SHP77 (cell line): Measurements from ENCODE around the gene XPO1.
"Not testable (repeated sequence)": the region's sequence is repeated elsewhere in the genome, so short reads cannot be mapped to it uniquely, and the experiment has no call there.

Experiments
- DNase-seq, 2 experiments: peaks; one replicate each; lab custom pipeline; 2025; lab: John Stamatoyannopoulos, UW

XPO1 gene, protein sequence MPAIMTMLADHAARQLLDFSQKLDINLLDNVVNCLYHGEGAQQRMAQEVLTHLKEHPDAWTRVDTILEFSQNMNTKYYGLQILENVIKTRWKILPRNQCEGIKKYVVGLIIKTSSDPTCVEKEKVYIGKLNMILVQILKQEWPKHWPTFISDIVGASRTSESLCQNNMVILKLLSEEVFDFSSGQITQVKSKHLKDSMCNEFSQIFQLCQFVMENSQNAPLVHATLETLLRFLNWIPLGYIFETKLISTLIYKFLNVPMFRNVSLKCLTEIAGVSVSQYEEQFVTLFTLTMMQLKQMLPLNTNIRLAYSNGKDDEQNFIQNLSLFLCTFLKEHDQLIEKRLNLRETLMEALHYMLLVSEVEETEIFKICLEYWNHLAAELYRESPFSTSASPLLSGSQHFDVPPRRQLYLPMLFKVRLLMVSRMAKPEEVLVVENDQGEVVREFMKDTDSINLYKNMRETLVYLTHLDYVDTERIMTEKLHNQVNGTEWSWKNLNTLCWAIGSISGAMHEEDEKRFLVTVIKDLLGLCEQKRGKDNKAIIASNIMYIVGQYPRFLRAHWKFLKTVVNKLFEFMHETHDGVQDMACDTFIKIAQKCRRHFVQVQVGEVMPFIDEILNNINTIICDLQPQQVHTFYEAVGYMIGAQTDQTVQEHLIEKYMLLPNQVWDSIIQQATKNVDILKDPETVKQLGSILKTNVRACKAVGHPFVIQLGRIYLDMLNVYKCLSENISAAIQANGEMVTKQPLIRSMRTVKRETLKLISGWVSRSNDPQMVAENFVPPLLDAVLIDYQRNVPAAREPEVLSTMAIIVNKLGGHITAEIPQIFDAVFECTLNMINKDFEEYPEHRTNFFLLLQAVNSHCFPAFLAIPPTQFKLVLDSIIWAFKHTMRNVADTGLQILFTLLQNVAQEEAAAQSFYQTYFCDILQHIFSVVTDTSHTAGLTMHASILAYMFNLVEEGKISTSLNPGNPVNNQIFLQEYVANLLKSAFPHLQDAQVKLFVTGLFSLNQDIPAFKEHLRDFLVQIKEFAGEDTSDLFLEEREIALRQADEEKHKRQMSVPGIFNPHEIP (N-terminal part only)

GRCh38 chr2:61538200-61538919 lies at the start of gene XPO1:
Gene XPO1 (minus strand): TSS chr2:61538356. CDS start chr2:61533897, 4,459 bp downstream.
- peak; percentile 100 for DNase-seq

GRCh38 chr2:61586928-61587327 lies 48.8 kb upstream of the XPO1 start:
- not testable (repeated sequence) for DNase-seq

DNA sequence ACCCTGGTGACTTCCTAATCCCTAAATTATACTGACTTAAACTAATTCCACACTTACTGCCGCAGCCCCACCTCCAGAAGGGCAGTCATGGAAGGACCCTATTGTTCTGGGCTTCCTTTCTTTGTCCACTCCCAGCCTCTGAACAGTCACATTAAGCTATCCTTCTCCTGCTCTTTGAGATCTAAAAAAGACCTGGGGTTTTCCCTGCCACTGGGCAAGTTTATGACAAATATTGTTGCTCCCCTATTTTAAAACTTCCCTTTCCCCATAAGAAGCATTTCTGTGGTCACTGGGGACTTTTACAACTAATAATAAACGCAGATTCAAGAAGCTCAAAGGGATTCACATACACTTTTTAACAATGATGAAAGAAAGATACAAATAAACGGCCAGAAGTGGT lies 47.2 kb upstream of the XPO1 start:
- DNase-seq: no peak

- not testable (repeated sequence) for DNase-seq
These were observed 46.2 kb upstream of the XPO1 start for GRCh38 chr2:61584368-61584767.

DNA sequence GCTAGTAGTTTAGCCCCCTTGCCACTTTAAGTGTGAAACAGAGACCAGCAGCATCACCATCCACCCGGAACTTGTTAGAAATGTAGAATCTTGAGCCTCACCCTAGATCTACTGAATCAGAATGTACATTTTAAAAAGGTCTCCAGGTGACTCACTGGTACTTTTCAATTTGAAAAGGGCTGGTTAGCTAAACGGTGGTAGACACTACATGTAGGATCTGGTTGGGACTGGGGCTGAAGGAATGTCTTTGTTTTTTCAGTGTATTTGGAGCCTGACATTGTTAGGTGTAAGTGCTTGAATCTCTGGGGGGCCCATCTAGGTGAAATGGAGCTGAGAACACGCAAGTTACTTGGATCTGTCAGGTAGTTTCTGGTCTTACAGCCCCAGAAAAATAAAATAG lies 44.0 kb upstream of the XPO1 start:
- DNase-seq: no peak

DNA sequence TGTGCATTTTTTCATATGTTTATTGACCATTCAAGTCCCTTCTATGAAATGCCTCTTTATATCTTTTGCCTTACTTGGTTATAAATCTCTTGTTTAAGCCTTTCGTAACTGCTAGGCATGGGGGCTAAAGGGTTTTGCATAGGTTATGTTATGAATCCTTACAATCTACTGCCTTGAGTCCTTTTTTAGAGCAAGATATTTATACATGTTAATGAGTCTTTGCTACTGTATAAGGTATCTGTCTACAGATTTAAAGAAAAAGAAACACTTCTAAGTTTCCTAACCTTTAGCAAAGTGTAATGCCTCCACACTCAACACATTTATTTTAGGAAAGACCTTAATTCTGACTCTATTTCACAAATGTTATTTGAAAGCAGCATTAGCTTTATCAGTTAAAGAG lies 43.6 kb upstream of the XPO1 start:
- DNase-seq: no peak

DNA sequence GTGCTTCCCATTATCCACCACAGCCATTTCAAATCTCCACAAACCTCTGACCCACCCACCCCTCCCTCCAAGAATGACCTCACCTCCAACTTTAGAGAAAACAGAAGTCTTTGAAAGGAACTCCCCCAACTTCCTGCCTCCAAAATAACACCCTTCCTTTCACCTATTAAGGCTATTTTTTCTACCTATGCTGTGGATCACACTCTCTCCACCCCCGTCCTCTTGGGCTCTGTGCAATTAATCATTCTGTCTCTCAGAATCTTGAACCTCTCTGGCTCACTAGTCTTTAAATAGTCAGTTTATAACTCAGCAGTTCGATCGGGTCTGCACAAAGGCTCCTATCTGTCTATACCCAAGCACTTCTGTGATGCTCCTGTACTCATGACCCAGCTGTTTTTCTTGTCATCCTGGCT lies 37.3 kb upstream of the XPO1 start:
- no peak for DNase-seq

- DNase-seq: no peak
These were observed 28.4 kb upstream of the XPO1 start for GRCh38 chr2:61566566-61566965.

DNA sequence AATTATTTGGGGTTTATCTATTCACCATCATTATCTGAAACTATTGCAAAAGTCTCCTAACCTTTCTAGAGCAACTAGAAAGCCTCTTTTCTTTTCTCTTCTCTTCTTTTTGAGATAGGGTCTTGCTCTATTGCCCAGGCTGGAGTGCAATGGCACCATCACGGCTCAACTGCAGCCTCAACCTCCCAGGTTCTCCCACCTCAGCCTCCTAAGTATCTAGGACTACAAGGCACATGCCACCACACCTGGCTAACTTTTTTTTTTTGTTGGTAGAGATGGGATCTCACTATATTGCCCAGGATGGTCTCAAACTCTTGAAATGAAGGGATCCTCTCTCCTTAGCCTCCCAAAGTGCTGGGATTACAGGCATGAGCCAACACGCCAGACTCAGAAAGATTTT lies 24.5 kb upstream of the XPO1 start:
- DNase-seq: no peak

- no peak for DNase-seq
These were observed 20.0 kb upstream of the XPO1 start for GRCh38 chr2:61558160-61558559.

- DNase-seq: no peak
These were observed 19.2 kb upstream of the XPO1 start for GRCh38 chr2:61557381-61557780.

DNA sequence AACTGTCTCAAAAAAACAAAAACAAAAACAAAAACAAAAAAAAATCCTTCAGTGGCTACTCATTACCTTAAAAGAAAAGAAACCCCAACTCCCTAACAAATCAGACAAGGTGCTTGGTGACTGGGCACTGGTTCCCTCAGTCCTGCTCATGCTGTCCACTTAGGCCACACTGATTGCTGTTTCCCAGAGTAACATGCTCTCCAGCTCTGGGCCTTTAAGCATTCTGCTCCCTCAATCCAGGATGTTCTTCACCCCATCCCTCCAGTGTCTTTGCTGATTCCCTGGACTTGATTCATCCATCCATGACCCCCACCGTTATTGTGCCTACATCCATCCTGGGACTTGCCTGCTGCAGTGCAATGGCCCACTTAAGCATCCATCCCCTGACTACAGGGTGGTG lies 16.4 kb upstream of the XPO1 start:
- DNase-seq: no peak

DNA sequence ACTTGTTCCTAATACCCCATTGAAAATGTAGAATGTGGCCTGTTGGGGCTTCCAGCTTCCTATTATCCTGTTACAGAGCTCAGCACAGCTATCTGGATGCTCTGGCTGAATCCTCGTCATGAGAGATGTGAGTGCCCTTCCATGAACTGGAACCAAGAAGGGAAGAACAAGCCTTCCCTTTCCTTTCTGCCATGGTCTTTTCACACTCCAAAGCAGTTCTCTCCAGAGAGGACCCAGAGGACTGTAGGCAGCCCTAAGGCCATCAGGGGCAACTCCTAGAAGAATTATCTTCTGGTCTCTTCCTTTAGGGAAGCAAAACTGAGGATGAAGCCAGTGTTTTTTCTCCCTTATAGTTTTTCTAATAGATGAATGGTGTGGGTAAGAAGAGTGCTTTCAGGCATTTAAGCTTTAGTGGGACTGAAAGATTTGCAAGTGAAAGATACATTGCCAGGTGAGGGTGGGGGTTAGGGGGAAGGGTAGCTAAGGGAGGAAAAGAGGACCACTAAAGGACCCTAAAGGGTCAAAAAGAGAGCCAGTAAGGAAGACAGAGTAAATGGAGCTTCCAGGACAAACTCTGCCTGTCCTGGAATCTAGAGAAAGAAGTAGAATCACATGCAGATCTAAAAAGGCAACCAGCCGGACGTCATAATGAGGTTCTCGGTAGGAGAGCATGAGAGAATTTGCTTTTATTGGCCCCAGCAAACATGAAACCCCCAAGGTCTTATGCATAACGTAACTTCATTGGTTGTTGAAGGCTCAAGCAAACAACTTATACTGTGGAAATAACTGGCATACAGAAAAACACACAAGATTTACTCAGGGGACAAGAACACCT lies 12.4 kb upstream of the XPO1 start:
- DNase-seq: no peak

DNA sequence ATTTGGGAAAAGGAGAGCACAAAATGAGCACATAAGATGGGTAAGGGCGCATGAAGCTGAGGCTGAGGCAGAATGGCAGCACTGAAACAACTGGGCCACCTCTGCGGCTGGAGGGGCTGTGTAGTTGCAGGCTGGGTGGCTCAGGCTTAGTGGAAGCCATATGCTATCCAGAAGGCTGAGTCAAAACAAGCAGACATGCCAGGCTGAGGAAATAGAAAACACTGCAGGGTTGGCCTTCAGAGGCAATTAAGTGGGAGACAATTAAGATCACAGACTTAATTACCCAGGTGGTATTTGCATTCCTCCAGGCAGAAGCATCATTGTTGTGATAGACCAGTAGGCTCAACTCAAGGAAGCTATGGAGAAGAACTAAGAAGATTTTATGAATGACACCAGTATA lies 11.4 kb upstream of the XPO1 start:
- DNase-seq: no peak

GRCh38 chr2:61543062-61543461 lies 4.9 kb upstream of the XPO1 start:
- DNase-seq: no peak

DNA sequence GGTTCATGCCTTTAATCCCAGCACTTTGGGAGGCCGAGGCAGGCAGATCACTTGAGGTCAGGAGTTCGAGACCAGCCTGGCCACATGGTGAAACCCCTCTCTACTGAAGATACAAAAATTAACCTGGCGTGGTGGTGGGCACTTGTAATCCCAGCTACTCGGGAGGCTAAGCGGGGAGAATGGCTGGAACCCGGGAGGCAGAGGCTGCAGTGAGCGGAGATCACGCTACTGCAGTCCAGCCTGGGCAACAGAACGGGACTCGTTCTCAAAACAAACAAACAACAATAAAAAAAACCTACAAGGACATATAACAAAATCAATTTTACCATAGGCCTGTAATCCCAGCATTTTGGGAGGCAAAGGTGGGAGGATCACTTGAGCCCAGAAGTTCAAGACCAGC lies 2.0 kb upstream of the XPO1 start:
- DNase-seq: not testable (repeated sequence)

DNA sequence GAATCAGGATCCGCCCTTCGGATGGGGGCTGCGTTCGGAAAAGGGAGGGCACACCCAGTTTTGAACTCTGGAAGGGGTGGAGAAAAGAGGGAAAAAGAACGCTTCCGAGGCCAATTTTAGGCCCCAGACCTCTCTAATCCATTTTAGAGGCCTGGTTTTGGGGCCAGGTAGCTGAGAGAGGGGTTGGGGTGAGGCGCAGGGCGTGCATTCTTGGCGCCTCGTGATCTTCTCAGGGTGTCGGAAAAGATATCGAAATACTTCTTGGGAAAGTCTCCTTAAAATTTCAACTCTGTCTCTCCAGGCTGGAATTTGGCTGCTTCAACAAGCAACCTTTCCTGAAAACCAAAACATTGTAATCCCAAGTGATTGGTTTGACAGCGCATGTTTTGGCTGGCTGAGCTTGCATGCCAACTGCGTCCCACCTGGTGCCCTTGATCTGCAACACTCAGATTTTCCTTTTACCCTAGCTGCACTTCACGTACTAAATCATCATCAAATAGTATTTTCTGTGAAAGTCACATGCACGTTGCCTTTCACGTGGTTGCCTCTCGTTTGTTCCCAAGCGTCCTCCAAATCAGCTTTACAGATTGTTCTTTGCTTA lies 864 bp upstream of the XPO1 start:
- peak; percentile 28 to 54 for DNase-seq

GRCh38 chr2:61537950-61538199 lies 281 bp downstream of the XPO1 start:
- no peak for DNase-seq

DNA sequence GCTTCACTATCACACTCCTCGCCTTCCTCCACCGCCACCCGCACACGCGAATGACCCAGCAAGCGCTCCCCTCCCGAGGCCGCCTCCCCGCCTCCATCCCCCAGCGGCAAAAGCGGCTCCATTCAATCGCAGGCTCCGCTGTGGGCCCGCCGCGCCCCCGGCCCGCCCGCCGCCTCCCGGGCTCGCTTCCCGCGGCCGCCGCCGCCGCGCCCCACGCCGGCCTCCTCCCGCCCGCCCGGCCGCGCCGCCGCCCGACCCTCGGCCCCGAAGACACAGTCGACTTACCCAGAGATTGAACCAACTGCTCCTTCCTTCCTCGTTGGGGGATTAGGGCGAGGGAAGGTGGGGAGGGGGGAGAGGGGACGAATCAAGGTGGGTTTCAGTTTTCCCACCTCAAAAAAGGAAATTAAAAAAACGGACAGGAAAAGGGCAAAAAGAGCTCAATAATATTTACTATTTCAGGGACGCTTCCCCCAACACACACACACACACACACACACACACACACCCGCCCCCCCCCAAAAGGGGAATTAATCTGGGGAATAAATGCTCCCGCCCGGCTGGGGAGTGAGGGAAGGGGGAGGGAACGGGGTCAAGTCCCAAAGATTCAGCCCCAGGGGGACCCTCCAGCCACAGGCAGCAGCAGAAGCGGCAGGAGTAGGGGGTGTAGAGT lies 743 bp downstream of the XPO1 start:
- peak in 1 of 2 experiments; percentile 33 for DNase-seq

- DNase-seq: peak; percentile 80 to 83
These were observed 1.4 kb downstream of the XPO1 start for GRCh38 chr2:61536572-61537276.
